Measurements from ENCODE around the gene LIN37. TPM values are rescaled to one million over a fixed set of nuclear protein-coding genes. Genes with fewer than 3 reads are reported as not detected.

The LIN37 gene
- total and polyA plus RNA-seq, 12 donors: 6.0 to 137 (median 12.5) TPM

DNA sequence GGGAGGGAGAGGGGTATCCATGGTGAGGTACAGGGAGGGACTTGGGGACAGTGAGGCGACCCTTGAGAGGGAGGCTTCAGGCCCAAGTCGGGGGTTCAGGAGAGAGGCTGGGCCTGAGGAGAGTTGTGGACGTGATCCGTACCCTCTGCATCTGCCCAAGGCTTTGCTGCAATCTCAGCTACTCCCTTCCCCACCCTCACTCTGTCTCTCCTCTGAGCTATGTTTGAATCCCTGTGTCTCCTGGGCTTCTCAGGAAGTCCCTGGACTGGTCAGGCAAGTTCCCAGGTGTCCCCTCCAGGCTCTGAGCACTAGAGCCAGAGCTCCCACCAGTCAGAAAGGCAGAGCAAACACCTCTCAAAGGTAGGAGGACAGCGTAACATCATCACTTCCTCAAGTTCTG lies 1.8 kb downstream of the LIN37 start:
- DNase-seq: no peak
- Histone ChIP-seq H3K9me3 (replicated peaks in 1 of 3) (no peaks in the 10 kb centered on the region), H3K36me3 (replicated peaks in 1 of 2) (peaks cover 0 to 24% of the 10 kb centered on the region in 2 donors), H3K4me3 (no peak overlapping the region), H3K4me1 (replicated peaks in 1 of 2) (peaks cover 21 to 30% of the 10 kb centered on the region in 2 donors), H3K27ac (peak overlapping the region in 1 of 5 donors; percentile 67), H3K27me3 (no peaks in the 10 kb centered on the region)
- WGBS, 4 donors: 91 to 96% (median 93%) methylated on average over 3 to 5 of the region's 5 CpGs
- TF ChIP-seq, protein P1, sequence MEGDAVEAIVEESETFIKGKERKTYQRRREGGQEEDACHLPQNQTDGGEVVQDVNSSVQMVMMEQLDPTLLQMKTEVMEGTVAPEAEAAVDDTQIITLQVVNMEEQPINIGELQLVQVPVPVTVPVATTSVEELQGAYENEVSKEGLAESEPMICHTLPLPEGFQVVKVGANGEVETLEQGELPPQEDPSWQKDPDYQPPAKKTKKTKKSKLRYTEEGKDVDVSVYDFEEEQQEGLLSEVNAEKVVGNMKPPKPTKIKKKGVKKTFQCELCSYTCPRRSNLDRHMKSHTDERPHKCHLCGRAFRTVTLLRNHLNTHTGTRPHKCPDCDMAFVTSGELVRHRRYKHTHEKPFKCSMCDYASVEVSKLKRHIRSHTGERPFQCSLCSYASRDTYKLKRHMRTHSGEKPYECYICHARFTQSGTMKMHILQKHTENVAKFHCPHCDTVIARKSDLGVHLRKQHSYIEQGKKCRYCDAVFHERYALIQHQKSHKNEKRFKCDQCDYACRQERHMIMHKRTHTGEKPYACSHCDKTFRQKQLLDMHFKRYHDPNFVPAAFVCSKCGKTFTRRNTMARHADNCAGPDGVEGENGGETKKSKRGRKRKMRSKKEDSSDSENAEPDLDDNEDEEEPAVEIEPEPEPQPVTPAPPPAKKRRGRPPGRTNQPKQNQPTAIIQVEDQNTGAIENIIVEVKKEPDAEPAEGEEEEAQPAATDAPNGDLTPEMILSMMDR (IDR thresholded peaks at IDR 0.05): no peak
- intact Hi-C loops (cut with DNase I): no loop called here

DNA sequence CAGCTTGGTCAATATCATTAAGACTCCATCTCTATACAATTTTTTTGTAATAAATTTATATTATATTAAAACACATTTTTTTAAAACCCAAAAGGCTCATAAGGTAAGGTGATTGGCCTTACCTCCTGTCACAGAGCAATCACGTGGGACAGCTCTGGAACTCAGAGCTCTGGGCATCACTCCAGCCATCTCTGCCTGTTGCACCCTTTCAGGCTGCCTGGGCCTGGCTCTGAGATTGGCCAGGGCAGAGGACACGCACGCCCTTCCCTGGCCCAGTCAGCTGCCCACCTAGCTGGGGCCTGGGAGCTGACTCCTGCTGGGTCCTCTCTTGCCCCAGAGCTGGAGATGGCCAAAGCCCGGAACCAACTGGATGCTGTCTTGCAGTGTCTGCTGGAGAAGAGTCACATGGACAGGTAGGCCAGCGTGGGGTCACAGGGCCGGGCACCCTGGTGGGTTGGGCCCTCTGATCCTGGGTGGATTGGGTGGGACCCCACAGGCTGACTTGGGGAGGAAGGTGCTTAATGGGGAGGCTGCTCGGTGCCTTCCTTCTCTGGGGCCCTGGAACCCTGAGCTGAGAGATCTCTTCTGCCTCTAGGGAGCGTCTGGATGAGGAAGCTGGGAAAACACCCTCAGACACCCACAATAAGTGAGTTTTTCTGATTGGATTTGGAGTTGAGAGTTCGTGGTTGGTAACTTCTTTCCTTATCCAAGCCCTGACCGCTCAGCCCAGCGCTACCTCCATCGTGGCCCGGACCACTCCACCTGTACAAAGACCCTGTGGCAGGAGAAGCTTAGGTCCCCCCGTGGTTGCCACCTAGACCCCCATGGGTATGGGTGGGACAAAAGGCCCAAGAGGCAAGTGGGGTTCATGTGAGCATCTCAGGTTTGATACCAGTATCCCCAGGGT lies 3.7 kb downstream of the LIN37 start:
- H3K27me3 ChIP-seq: no peaks in the 10 kb centered on the region
- no peak overlapping the region for H3K27ac ChIP-seq
- peak in 1 of 7 donors; percentile 31 for DNase-seq
- 80 to 92% (median 91%) methylated on average over 10 to 14 of the region's 14 CpGs for WGBS, 4 donors
- TF ChIP-seq, protein P1 (IDR thresholded peaks at IDR 0.05): no peak
- no peak for TF ChIP-seq POLR2A (IDR thresholded peaks at IDR 0.05)
- peaks cover 31 to 34% of the 10 kb centered on the region in 2 donors for H3K4me1 ChIP-seq (replicated peaks in 1 of 2)
- H3K4me3 ChIP-seq: no peak overlapping the region
- H3K36me3 ChIP-seq (replicated peaks in 1 of 2): peaks cover 0 to 24% of the 10 kb centered on the region in 2 donors
- intact Hi-C loops (cut with DNase I): no loop called here
- no peaks in the 10 kb centered on the region for H3K9me3 ChIP-seq (replicated peaks in 1 of 3)

DNA sequence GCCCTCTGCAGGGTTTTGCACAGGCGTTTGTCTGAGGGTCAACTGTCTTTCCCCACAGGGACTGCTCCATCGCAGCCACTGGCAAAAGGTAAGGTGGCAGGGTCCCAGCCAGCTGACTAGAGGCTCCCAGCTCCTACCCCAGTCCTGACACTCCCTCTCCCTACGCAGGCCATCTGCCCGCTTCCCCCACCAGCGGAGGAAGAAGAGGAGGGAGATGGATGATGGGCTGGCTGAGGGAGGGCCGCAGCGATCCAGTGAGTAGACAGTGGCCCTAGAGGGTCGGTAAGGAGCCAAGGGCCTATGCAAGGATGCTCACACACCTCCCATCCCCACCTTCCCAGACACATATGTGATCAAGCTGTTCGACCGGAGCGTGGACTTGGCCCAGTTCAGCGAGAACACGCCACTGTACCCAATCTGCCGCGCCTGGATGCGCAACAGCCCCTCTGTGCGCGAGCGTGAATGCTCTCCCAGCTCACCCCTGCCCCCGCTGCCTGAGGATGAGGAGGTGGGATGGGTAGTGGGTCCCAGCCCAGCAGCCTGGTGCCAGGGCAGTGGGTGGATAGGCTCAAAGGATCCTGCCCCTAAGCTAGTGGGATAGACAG lies 4.5 kb downstream of the LIN37 start:
- H3K4me1 ChIP-seq (replicated peaks in 1 of 2): peaks cover 34 to 38% of the 10 kb centered on the region in 2 donors
- H3K27ac ChIP-seq: peak overlapping the region in 1 of 5 donors; percentile 96
- no peaks in the 10 kb centered on the region for H3K27me3 ChIP-seq
- intact Hi-C loops (cut with DNase I): no loop called here
- H3K9me3 ChIP-seq (replicated peaks in 1 of 3): no peaks in the 10 kb centered on the region
- peaks cover 0 to 24% of the 10 kb centered on the region in 2 donors for H3K36me3 ChIP-seq (replicated peaks in 1 of 2)
- WGBS, 4 donors: 92 to 97% (median 93%) methylated on average over 10 to 20 of the region's 20 CpGs
- H3K4me3 ChIP-seq: no peak overlapping the region
- no peak for TF ChIP-seq POLR2A (IDR thresholded peaks at IDR 0.05)
- TF ChIP-seq, protein P1 (IDR thresholded peaks at IDR 0.05): no peak
- DNase-seq: no peak

DNA sequence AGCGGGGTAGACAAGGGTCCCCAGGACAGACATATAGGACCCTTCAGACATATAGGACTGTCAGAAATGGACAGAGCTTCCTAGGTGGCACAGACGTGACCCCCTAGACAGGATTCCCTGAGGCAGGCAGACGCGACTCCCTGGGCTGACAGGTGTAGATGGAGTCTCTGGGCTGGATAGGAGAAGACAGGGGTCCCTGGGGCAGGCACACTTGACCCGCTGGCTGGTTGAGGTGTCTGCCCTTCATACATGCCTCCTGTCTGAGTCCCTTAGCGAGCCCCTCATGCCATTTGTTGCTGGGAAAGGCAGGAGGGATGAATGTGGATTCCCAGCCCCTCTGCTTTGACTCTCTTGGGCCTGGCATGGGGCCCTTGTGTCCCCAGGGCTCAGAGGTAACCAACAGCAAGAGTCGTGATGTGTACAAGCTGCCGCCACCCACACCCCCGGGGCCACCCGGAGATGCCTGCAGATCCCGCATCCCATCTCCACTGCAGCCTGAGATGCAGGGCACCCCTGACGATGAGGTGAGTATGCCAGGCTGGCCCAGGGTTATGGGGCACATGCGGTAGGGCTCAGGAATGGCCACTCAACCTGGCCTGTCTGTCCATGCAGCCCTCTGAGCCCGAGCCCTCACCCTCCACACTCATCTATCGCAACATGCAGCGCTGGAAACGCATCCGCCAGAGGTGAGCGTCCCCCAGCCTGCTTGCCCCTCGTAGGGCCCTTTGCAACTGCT lies 5.4 kb downstream of the LIN37 start:
- DNase-seq: no peak
- Histone ChIP-seq H3K9me3 (replicated peaks in 1 of 3) (no peaks in the 10 kb centered on the region), H3K4me3 (no peak overlapping the region), H3K4me1 (replicated peaks in 1 of 2) (peaks cover 36 to 39% of the 10 kb centered on the region in 2 donors), H3K36me3 (replicated peaks in 1 of 2) (peaks cover 0 to 24% of the 10 kb centered on the region in 2 donors), H3K27me3 (no peaks in the 10 kb centered on the region), H3K27ac (peak overlapping the region in 2 of 5 donors; percentile 96 to 97)
- 82 to 92% (median 85%) methylated on average over 12 to 20 of the region's 20 CpGs for WGBS, 4 donors
- intact Hi-C loops (cut with DNase I): no loop called here
- TF ChIP-seq, protein P1 (IDR thresholded peaks at IDR 0.05): no peak
- peak in 1 of 2 donors; percentile 12 for TF ChIP-seq POLR2A (IDR thresholded peaks at IDR 0.05)

Data from adrenal gland (tissue), 12 donors.